ENCODE data around the gene SLC6A6. TPM values are rescaled to one million over a fixed set of nuclear protein-coding genes. Genes with fewer than 3 reads are reported as not detected.

The SLC6A6 gene
- total RNA-seq, 4 donors from 2014 or later: 14.4 to 35.7 (median 17.0) TPM

DNA sequence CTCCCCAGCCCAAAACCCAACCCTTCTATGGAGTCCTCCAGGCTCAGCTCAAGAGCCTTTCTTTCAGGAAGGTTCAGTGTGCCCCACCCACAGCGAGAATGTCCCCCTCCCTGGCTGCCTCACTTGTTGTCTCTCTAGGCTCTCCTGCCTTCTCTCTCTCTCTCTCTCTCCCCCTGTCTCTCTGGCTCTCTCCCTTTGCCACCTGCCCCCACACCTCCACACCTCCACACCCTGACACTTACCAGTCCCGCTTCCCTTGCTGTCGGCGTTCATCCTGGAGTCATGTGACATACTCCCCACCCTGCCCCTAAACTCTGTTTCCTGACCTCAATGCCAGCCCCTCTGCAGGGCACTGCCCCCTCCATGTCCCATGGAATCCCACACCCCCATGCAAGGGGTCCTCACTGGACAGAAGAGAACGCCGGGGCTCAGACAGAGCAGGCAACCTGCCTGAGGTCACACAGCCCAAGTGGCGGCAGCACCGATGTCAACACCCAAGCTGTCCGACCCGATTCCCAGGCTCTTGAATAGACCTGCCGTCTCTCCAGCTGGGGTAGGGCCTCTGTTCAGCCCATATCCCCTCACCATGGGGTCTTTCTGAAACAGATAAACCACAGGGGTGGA is 28.5 kb upstream of the SLC6A6 start:
- DNase-seq: no peak

DNA sequence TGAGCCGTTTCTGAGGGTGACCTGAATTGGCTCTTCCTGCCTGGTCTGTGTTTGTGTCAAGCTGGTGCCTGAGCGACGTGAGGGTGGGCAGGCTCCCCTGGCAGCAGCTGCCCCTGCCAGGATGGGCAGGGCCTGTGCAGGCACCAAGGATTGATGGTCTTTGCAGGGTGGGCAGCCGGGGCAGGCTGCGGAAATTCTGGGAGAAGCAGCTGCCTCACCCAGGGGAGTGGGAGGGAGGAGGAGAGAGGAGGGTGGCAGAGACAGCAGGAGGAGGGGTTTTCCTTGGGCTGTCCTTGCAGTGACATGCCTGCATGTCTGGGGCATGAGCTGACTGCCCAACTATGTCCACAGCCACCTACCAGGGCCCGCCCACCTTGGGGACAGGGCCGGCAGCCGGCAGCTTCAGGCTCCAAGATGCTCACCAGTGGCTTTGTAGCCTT is 27.9 kb upstream of the SLC6A6 start:
- peaks cover 0 to 7% (median 0%) of the 10 kb centered on the region in 4 donors for H3K27me3 ChIP-seq
- no peaks in the 10 kb centered on the region for H3K9me3 ChIP-seq
- H3K36me3 ChIP-seq: no peaks in the 10 kb centered on the region
- H3K27ac ChIP-seq: no peak overlapping the region
- H3K4me1 ChIP-seq: peaks cover 39 to 82% (median 47%) of the 10 kb centered on the region in 3 donors
- intact Hi-C loops (cut with DNase I): no loop called here
- H3K4me3 ChIP-seq: no peak overlapping the region
- TF ChIP-seq, protein P1, sequence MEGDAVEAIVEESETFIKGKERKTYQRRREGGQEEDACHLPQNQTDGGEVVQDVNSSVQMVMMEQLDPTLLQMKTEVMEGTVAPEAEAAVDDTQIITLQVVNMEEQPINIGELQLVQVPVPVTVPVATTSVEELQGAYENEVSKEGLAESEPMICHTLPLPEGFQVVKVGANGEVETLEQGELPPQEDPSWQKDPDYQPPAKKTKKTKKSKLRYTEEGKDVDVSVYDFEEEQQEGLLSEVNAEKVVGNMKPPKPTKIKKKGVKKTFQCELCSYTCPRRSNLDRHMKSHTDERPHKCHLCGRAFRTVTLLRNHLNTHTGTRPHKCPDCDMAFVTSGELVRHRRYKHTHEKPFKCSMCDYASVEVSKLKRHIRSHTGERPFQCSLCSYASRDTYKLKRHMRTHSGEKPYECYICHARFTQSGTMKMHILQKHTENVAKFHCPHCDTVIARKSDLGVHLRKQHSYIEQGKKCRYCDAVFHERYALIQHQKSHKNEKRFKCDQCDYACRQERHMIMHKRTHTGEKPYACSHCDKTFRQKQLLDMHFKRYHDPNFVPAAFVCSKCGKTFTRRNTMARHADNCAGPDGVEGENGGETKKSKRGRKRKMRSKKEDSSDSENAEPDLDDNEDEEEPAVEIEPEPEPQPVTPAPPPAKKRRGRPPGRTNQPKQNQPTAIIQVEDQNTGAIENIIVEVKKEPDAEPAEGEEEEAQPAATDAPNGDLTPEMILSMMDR (IDR thresholded peaks at IDR 0.05): no peak
- TF ChIP-seq POLR2A (IDR thresholded peaks at IDR 0.05): no peak
- 14 to 49% methylated on average over 1 to 3 of the region's 8 CpGs for WGBS, 2 donors
- no peak for DNase-seq

More for the DNA sequence above, 28.5 kb upstream of the SLC6A6 start:
- WGBS, 2 donors: 20 to 27% methylated on average over 4 to 6 of the region's 11 CpGs
- Histone ChIP-seq H3K4me3 (no peak overlapping the region), H3K4me1 (peaks cover 41 to 80% (median 47%) of the 10 kb centered on the region in 3 donors), H3K27ac (no peak overlapping the region), H3K36me3 (no peaks in the 10 kb centered on the region), H3K9me3 (no peaks in the 10 kb centered on the region), H3K27me3 (peaks cover 0 to 9% (median 0%) of the 10 kb centered on the region in 4 donors)
- intact Hi-C loops (cut with DNase I): no loop called here
- TF ChIP-seq, protein P1 (IDR thresholded peaks at IDR 0.05): no peak
- no peak for TF ChIP-seq POLR2A (IDR thresholded peaks at IDR 0.05)

- WGBS, 2 donors: 75 to 83% methylated on average over 2 to 3 of the region's 4 CpGs
- H3K27ac ChIP-seq: no peak overlapping the region
- H3K4me3 ChIP-seq: no peak overlapping the region
- DNase-seq: no peak
- H3K36me3 ChIP-seq: no peaks in the 10 kb centered on the region
- H3K9me3 ChIP-seq: no peaks in the 10 kb centered on the region
- peaks cover 0 to 7% (median 0%) of the 10 kb centered on the region in 4 donors for H3K27me3 ChIP-seq
- H3K4me1 ChIP-seq: peaks cover 32 to 82% (median 40%) of the 10 kb centered on the region in 3 donors
- TF ChIP-seq, protein P1 (IDR thresholded peaks at IDR 0.05): peak in 1 of 6 experiments; percentile 5
- no peak for TF ChIP-seq POLR2A (IDR thresholded peaks at IDR 0.05)
- intact Hi-C loops (cut with DNase I): no loop called here
Observed at GRCh38 chr3:14375192-14375591, 27.2 kb upstream of the SLC6A6 start.

DNA sequence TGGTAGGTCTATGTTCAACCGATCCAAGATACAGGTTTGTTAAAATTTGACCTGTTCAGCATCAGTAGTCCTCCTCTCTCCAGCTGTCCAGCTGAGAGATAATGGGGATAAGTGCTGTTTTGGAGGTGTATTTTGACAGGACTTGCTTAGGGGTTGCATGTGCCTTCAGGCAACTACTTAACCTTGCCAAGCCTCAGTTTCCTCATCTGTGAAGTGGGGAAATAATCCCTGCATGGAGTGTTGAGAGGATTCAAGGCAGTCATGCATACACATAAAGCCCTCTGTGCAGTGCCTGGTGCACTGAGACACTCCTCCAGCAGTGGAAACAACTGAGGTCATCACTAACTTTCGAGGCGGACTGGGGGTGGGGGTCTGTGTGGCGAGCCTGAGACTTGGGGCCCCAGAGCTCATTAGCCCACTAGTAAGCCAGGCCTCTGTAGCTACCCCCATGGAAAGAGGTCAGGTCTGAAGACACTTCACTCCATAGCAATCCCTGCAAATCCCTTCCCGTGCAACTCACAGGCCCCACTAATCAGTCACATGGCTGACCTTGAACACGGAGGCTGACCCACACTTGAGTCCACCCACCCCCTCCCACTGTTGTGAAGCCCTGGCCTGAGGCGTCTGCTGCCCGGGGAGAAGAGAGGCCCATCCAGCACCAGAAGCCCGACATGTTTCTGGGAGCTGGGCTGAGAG is 25.9 kb upstream of the SLC6A6 start:
- H3K4me1 ChIP-seq: peaks cover 22 to 71% (median 29%) of the 10 kb centered on the region in 3 donors

More for the DNA sequence above, 25.9 kb upstream of the SLC6A6 start:
- Histone ChIP-seq H3K9me3 (no peaks in the 10 kb centered on the region), H3K36me3 (no peaks in the 10 kb centered on the region), H3K4me3 (no peak overlapping the region), H3K27me3 (peaks cover 0 to 7% (median 0%) of the 10 kb centered on the region in 4 donors), H3K27ac (no peak overlapping the region)
- WGBS, 2 donors: 79 to 100% methylated on average over 3 to 4 of the region's 9 CpGs
- intact Hi-C loops (cut with DNase I): no loop called here
- TF ChIP-seq POLR2A (IDR thresholded peaks at IDR 0.05): no peak
- TF ChIP-seq, protein P1 (IDR thresholded peaks at IDR 0.05): no peak
- DNase-seq: no peak

Measured in esophagus squamous epithelium (tissue), 5 donors.